DLD1 (cell line): Measurements from ENCODE around the gene TRANK1.
"Not testable (repeated sequence)": the region's sequence is repeated elsewhere in the genome, so short reads cannot be mapped to it uniquely, and the experiment has no call there.

Source experiments
- in situ Hi-C: cut with HindIII; loops from 2 replicates; pipeline ENCODE4 v1.10.0; 2017; ENCODE audit warnings: low sequenced_read_pairs

Gene TRANK1

DNA sequence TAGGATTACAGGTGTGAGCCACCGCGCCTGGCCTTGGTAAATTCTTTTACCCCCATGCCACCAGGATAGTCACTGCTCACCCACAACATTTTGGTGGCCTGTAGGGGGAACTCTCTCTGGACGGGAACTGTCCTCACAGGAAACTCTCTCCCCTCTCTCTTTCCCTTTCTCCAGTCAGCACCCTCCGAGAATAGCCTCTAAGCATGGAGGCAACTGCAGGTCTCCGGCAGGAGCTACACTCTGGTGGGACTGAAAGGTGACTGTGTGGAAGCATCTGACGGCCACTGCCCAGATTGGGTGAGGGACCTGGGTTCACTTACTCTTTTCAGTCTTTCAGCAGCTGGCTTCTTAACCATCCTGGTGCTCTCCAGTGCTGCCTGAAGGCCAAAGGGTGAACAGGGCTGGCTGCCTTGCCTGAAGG is 21.3 kb downstream of the TRANK1 start:
- in situ Hi-C loops = no loop called here

DNA sequence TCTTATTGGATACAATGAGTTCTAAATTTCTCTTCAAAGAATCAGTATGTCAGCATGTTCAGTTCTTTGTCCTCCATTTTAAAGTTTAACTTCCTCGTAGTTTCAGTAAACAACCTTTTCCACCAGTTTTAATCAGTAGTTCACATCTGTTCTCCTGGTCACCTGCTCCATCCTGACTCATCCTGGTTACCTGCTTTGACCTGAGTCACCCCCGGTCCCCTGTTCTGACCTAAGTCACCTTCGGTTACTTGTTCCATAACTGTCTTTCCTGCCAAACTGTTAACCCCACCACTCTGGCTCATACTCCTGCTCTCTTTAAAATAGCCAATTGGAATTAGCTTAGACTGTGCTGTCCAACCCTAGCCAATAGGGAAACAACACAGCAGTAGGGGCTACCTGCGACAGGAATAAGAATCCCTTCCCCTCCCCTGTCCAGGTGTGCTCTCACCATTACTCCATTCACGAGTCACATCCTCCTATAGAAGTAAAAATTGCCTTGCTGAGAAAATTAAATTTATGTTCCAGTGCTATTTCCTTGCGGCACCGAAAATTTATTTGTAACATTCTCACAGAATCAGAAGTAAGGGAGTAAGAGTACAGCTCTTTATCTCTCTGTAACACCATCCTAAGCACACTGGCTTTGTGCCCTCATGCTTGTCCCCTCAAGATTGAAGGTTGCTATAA is 23.8 kb downstream of the TRANK1 start:
- in situ Hi-C loops = no loop called here

DNA sequence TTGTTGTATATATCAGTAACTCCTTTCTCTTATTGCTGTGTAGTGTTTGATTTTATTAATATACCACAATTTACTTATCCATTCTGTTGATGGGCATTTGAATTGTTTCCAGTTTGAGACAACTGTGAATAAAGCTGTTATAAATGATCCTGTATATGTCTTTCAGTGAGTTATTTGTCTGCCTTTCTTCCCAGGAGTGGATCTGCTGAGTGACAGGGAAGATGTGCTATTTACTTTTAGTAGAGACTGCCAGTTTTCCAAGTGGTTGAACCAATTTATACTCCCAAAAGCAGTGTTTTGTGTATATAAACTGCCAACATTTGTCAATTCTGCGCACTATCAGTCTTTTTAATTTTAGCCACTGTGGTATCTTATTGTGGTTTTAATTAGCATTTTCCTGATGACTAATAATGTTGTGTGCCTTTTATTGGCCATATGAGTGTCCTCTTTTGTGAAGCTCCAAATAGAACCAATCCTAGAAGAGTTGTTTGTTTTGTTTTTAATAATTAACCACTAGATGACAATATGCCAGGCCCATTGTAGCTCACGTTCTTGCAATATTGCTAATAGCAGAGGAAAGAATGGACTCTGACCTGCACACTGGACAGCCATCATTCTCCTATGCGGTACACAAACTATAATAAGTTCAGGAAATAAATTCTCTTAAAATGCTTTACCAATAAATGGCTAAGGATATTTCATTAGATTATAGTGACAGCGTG is 25.3 kb downstream of the TRANK1 start:
- in situ Hi-C loops = no loop called here

GRCh38 chr3:36918050-36918449 is 26.8 kb downstream of the TRANK1 start:
- in situ Hi-C loops = no loop called here

DNA sequence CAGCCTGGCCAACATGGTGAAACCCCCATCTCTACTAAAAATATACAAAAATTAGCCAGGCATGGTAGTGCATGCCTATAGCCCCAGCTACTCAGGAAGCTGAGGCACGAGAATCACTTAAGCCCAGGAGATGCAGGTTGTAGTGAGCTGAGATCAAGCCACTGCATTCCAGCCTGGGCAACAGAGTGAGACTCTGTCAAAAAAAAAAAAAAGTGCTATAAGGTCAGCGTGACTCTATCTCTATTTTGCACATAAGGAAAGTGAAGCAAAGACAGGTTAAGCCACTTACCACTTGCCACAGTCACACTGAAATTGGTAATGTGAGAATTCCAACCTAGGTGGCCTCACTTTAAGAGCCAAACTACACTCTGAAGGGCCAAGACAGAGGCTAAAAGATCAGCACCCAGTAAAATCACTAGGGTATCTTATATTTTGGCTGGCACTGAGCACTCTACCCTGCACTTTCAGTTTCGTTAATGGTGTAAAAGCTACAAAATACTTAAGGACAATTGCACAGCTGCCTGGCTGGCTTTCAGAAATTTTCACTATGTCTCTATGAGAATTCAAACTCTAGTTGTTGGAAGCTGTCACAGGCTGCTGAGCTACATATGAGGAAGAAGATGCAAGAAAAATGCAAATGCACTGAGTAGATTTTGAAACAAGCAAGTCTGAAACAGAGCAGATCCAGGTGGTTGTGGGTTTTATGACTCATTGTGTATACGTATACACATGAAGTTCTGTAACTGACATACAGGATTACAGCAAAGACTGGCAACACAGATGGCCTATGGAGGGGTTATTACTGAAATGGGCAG is 32.7 kb downstream of the TRANK1 start:
- in situ Hi-C loops = no loop called here

DNA sequence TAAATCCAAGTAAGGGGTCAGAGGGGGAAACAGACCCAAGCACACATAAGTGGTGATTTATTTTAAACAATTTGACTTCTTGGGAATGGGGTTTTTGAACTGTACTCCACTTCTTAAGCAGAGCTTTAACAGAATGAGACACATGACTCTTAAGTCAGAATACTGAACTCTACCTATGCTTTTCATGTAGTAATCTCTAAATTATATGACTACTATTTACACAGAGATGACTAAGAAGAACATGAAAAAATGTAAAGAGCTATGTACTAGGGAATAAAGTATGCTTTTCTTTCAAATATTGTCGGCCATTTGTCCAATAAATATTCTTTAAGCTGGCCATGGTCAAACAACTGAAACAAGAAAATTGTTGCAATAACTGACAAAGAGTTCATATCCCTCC is 35.2 kb downstream of the TRANK1 start:
- in situ Hi-C loops = no loop called here

DNA sequence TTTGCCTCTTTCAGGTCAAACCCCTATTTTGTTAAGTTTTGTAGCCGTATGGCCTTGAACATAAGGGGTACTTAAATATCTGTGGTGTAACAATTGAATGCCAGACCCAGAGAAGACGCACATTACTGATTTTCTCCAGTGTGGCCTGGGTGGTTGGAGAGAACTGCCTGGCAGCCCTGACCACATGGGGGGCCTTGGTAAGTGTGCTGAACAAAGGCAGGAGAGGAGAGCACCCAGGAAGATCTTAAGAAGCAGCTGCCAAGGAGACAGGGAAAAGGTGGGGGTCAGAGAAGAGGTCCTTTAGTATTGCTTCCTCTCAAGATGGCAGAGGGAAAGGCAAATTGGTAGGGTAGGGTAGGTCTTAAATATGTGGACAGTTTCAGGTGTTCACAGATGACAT is 35.7 kb downstream of the TRANK1 start:
- in situ Hi-C loops = no loop called here

DNA sequence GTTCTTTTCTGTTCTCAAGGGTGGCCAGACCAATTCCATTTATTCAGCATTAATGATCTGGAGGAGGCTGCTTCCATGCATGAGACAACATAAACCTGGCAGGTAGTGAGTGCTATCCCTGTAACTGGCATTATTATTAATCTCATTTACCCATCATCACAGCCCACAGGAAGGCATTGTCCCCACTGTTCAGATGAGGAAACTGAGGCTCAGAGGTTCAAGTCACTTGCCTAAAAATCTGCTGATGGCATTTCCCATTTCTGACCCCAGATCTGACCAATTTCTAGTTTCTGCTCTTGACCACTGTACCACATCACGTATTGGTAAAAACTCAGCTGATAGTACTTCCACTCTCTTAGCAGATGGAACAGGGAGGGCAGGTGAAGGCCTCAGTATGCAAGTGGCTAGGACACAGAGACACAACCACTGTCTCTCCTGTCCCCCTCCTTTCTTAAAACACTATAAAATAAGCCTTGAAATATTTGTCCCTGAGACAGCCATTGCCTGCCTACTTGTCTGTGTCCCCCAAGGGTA is 36.1 kb downstream of the TRANK1 start:
- in situ Hi-C loops = no loop called here

DNA sequence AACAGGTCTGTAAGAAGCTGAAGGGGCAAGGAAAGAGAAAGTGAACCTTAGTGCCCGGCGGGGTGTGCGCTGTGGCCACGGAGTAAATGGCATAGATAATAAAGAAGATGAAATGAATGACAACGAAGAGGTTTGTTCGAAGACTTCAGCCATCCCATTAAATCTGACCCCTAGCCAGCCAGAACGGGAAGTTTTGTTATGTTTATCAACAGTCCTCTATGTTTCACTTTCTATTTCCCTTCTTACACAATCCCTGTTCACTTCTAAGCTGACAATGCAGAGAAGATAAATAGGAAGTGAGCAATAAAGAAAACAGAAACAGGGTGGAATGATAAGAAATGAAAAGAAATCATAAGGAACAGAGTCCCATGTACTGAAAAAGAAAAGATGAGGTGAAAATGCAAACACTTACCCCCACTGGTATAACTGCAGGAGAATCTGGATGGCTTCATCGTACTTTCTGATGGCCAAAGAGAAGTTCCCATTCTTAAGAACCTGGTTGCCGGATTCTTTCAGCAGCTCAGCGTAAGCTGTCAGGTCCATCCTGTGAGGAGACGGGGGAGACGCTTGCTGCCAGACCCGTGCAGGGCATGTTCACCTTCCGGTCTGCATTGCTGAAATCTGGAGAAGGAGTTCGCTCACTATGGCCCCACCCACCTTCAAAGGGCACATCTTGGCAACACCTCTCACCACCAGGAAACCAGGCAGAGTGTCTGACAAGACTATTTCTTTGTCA is 36.8 kb downstream of the TRANK1 start:
- in situ Hi-C loops = no loop called here

DNA sequence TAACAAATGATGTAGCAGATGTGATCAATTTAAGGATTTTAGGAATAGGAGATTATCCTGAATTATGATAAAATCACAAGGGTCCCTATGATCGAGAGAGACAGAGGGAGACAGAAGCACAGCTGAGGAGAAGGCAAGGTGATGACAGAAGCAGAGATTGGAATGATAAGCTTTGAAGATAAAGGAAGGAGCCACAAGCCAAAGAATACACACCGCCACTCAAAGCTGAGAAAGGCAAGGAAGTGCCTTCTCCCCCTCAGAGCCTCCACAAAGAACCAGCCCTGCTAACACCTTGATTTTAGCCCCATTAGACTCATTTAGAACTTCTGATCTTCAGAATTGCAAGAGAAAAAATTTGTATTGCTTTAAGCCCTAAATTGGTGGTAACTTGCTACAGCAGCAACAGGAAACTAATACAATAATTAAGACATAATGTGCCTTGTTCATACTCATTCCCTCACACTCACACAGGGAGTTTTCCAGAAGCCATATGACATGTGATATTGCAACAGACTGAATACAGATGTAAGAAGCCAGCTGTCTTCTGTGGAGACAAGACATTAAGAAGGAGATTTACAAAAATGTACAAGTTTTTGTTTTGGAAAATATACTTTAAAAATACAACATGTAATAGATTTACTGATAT is 38.2 kb downstream of the TRANK1 start:
- in situ Hi-C loops = no loop called here

DNA sequence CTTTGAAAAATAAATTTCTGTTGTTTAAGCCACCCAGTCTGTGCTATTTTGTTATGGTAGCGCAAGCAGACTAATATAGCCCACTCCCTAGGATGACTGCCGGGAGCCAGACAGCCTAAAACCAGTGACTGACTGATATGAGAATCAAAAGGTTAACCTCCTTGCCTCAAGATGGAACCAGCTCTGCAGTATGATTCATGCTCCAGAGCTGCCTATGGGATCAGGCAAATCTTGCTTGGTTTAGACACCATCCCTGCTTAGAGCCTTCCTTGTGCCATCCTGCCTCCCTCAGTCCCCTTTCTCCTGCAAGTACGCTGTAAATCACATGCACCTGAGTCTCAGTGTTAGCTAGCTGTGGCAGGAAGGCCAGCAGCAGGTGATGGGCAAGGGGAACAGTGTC is 39.3 kb downstream of the TRANK1 start:
- in situ Hi-C loops = no loop called here

DNA sequence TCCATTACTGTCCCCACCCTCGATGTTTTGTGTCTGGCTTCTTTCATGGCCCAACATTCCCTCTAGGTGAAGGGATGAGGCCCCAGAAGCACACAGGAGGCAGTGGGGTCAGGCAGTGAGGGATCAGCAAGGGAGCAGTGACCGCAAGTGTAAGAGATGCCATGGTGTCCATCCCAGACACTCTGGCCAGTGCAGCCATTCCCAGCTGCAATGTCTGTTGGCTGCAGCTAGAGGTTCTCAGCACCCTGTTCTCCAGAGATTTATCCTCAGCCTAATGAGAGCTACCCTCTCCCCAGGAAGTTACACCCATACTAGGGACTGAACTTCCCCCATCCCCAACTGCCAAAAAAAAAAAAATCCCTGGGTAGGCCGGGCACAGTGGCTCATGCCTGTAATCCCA is 40.2 kb downstream of the TRANK1 start:
- in situ Hi-C loops = no loop called here

- in situ Hi-C loops = not testable (repeated sequence)
These were observed 40.8 kb downstream of the TRANK1 start for GRCh38 chr3:36904065-36904464.

- in situ Hi-C loops = no loop called here
These were observed 41.6 kb downstream of the TRANK1 start for GRCh38 chr3:36903119-36903882.

DNA sequence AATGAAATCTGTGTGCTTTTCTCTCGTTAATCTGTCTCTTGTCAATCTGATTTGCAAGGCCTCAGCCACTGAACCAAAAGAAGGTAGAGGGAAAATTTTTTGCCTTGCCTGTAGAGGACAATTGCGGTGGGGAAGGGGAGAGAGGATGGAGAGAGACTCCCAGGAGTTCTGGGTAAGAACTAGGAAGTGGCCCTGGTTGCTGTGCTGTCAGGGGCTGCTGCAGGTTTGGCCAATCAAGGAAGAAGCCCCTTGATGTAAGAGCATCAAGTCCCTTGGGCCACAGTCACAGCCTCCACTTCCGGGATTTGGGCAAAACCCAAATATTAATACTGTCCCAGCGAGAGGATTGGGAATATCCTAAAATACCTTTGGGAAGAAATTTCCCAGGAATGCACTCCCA is 43.3 kb downstream of the TRANK1 start:
- in situ Hi-C loops = no loop called here

DNA sequence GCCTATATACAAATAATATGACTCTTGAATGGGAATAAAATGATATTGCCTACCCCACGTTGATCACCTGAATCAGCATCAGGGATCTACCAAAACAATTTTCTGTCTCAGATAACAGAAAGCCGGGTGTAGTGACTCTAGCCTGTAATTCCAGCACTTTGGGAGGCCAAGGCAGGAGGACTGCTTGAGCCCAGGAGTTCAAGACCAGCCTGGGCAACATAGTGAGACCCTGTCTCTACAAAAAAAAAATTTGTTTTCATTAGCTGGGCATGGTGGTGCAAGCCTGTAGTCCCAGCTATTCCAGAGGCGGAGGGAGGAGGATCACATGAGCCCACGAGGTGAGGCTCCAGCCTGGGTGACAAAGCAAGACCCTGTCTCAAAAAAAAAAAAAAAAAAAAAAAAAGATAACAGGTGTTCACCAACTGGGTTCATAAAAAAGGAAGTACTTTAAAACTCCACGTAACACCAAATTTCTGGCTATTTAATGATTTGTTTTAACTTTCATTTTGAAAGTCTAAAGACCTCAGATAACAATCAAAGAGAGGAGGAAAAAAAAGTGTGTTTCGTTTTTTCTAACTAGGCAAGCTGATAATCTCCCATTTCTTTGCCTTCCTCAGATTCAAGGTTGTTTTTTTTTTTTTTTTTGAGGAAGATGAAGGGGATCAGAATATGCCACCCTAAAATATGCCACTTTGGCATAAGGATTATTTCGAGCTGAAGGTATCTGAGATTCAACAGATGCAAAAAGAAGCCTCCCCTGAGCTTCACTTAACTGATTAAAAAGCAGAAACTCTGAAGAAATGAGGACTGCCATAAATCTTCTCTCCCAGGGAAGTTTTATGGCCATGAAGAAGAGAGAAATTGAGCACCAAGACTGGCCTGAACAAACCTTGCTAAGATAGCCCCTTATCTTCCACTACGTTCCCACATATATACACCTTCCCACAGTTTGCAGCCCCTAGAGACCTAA is 44.1 kb downstream of the TRANK1 start:
- in situ Hi-C loops = no loop called here

DNA sequence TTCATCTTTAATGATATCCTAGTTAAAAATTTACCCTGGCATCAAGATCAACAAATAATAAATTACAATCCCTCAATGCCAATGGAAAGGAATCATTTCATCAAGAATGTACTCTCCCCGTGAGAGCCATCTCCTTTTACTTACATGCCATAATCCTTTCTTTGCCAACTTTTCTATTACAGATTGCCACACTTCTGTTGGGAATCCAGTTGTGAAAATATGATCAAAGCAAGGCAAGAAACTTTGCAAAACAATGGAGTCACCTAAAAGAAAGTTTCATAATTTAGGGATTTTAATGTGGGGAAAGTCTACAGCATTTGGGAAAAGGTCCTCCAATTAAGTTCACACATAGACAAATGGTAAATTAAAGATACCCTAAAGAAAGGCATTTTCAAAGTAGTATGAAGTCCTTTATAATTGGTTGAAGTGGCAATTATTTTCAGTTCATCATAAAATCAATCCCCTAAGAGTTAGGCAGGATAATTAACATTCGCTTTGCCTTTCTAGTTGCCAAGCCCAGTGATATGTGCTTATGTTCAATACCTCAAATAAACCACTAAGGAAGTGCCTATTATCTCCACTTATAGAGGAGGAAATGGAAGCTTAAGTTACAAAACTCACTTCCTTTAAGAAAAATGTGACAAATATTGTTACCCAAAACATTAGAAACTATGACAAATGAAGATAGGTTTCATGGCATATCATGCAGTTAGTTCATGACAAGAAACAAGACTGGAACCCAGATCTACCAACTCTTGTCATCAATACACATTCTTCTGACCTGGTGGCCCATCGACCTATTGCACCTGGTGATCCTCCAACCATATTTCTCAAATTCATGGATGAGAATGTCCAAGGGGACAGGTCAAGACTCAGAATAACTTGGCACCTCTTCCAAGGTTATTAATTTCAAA is 49.1 kb downstream of the TRANK1 start:
- in situ Hi-C loops = no loop called here
